K562 (cell line): Measurements from ENCODE around the gene EHBP1. TPM values are rescaled to one million over a fixed set of nuclear protein-coding genes. Genes with fewer than 3 reads are reported as not detected.

Experiments used
- ATAC-seq: fragments of 200-7000 bp; cut with Tn5 transposase; 3 replicates; pipeline ENCODE4 v1.9.1; 2020; ENCODE audit warnings: moderate library complexity
- BruUV-seq: library from RNA; stranded (reverse); fragments of 400-500 nt; replicated peaks from 2 replicates; lab custom pipeline; 2021; lab: Mats Ljungman, UMichigan
- CTCF ChIA-PET: fragments of 300-600 bp; formaldehyde crosslinking; extraction: SDS; loops from one replicate; lab custom pipeline; 2021; ENCODE audit warnings: low intra/inter-chr PET ratio; lab: Yijun Ruan, JAX
- POLR2A ChIA-PET: fragments of 300-600, 350-650 bp; sonication (Branson Sonifier 250); formaldehyde crosslinking; extraction: SDS; loops from one replicate; lab custom pipeline; 2021; ENCODE audit warnings: antibody characterized with exemption, inconsistent platforms; lab: Yijun Ruan, JAX
- DNase-seq, 4 experiments: peaks; one replicate each; pipeline versions ENCODE4 v3.0.0 to v3.0.0-alpha.2; 2011 to 2018; ENCODE audit warnings: low spot score in 3 of 4, mixed read lengths in 3 of 4; ENCODE audit errors: extremely low read depth in 1 of 4
- FAIRE-seq: peaks from 2 replicates; lab custom pipeline; 2011; peaks lifted over from hg19 to GRCh38; lab: Jason Lieb, UNC
- H2AFZ ChIP-seq: 2 replicates; pipeline ENCODE4 v1.6.0; 2011; ENCODE audit warnings: low read depth, low read length, control low read depth, inconsistent platforms
- H3K27ac ChIP-seq: fragments of 200-600 bp; 3 replicates; pipeline ENCODE4 v1.8.0; 2011; ENCODE audit warnings: low read depth, mild to moderate bottlenecking, control low read depth, inconsistent platforms, low read length, moderate library complexity, mixed read lengths; ENCODE audit errors: extremely low read depth
- H3K27me3 ChIP-seq, 2 experiments: fragments of 300-600 bp in 1 of 2; 2 replicates in 1 of 2; 3 replicates in 1 of 2; pipeline versions ENCODE4 v1.6.0 to v1.8.0; 2011; ENCODE audit warnings: inconsistent platforms in 2 of 2, low read length in 2 of 2, mild to moderate bottlenecking in 1 of 2, mixed read lengths in 1 of 2, moderate library complexity in 1 of 2; ENCODE audit not compliant: control insufficient read depth in 2 of 2, insufficient read depth in 2 of 2
- H3K36me3 ChIP-seq: fragments of 300-600 bp; 3 replicates; pipeline ENCODE4 v1.8.0; 2011; ENCODE audit warnings: mild to moderate bottlenecking, low read length, inconsistent platforms; ENCODE audit not compliant: control insufficient read depth, insufficient read depth
- H3K4me1 ChIP-seq, 2 experiments: fragments of 200-600 bp in 1 of 2; replicated peaks in 1 of 2; 2 replicates in 1 of 2; 3 replicates in 1 of 2; pipeline versions ENCODE4 v1.5.1 to v1.8.0; 2011; ENCODE audit warnings: inconsistent platforms in 2 of 2, low read length in 2 of 2, mild to moderate bottlenecking in 1 of 2, mixed read lengths in 1 of 2, moderate library complexity in 1 of 2; ENCODE audit not compliant: control insufficient read depth in 2 of 2, insufficient read depth in 2 of 2
- H3K4me2 ChIP-seq: 2 replicates; pipeline ENCODE4 v1.6.1; 2011; ENCODE audit warnings: low read length, control low read depth, inconsistent platforms, mixed read lengths; ENCODE audit not compliant: insufficient read depth
- H3K4me3 ChIP-seq: fragments of 200-600 bp; sonication (generic), shearing (Covaris generic); 2 replicates; pipeline ENCODE4 v1.5.1; 2016; ENCODE audit warnings: control low read depth, inconsistent platforms
- H3K79me2 ChIP-seq: fragments of 200-600 bp; 3 replicates; pipeline ENCODE4 v1.8.0; 2011; ENCODE audit warnings: low read length, inconsistent platforms; ENCODE audit not compliant: control insufficient read depth, insufficient read depth
- H3K9ac ChIP-seq, 2 experiments: 2 replicates each; pipeline versions ENCODE4 v1.6.0 to v1.6.1; 2011; ENCODE audit warnings: low read depth in 2 of 2, low read length in 2 of 2, control low read depth in 1 of 2, inconsistent platforms in 1 of 2, mild to moderate bottlenecking in 1 of 2, mixed read lengths in 1 of 2; ENCODE audit not compliant: insufficient read depth in 1 of 2
- H3K9me1 ChIP-seq: one replicate; pipeline ENCODE4 v1.6.0; 2011; ENCODE audit warnings: inconsistent platforms, mild to moderate bottlenecking, low read length, moderate library complexity; ENCODE audit not compliant: control insufficient read depth, insufficient read depth
- H3K9me3 ChIP-seq: replicated peaks from 2 replicates; pipeline ENCODE4 v1.5.1; 2011; ENCODE audit warnings: low read depth, low read length, inconsistent platforms; ENCODE audit not compliant: control insufficient read depth, insufficient read depth
- H4K20me1 ChIP-seq: replicated peaks from 2 replicates; pipeline ENCODE4 v1.6.1; 2011; ENCODE audit warnings: low read length, inconsistent platforms, mixed read lengths; ENCODE audit not compliant: control insufficient read depth, insufficient read depth
- NCOA1 ChIP-seq: fragments of 450-650 bp; IDR thresholded peaks from 2 replicates; pipeline ENCODE4 v1.6.1; 2016; ENCODE audit warnings: low read depth
- SOX6 ChIP-seq: fragments of 450-650 bp; IDR thresholded peaks from 2 replicates; pipeline ENCODE4 v1.6.1; 2014; ENCODE audit warnings: mild to moderate bottlenecking
- SPI1 ChIP-seq: IDR thresholded peaks from 2 replicates; pipeline ENCODE4 v1.6.1; 2011; ENCODE audit warnings: low read depth, low read length, control low read depth, borderline replicate concordance
- YY1 ChIP-seq, 3 experiments: IDR thresholded peaks; 2 replicates each; pipeline ENCODE4 v1.6.1; 2011; ENCODE audit warnings: low read length in 2 of 3, mild to moderate bottlenecking in 2 of 3, moderate library complexity in 2 of 3, borderline replicate concordance in 1 of 3, control low read depth in 1 of 3, low read depth in 1 of 3; ENCODE audit not compliant: insufficient read depth in 3 of 3, insufficient replicate concordance in 2 of 3, control insufficient read depth in 1 of 3, insufficient read length in 1 of 3; ENCODE audit errors: extremely low read depth in 1 of 3
- ZFP91 ChIP-seq: sonication (generic); formaldehyde crosslinking; IDR thresholded peaks from 2 replicates; pipeline ENCODE4 v1.8.0; 2022; ENCODE audit warnings: mild to moderate bottlenecking, missing genetic modification reagents
- WGBS: fragments of 100-300 bp; shearing (Covaris generic); methylation state at CpG from one replicate; pipeline ENCODE4 v1.1.6; 2016; ENCODE audit warnings: low coverage, mixed read lengths; ENCODE audit not compliant: insufficient coverage; ENCODE audit errors: missing lambda C conversion rate; 5-methylcytosine and 5-hydroxymethylcytosine counted together
- in situ Hi-C: fragments of 300-500 bp; cut with MboI; formaldehyde crosslinking; loops from 4 replicates; pipeline ENCODE4 v1.15.0; 2018; ENCODE audit warnings: inconsistent platforms, mixed read lengths
- intact Hi-C: fragments of 100-400 bp; cut with micrococcal nuclease; formaldehyde crosslinking; loops from 2 replicates; pipeline ENCODE4 v1.14.2; 2022
- polyA plus RNA-seq, 8 experiments: library from polyadenylated mRNA; depleted of rRNA in 4 of 8; stranded (reverse) in 5 of 8; unstranded in 3 of 8; fragments of >200 nt; fragmentation: Nextera tagmentation in 2 of 8; fragmentation: Illumina TruSeq in 1 of 8; extraction: Ambion mirVana in 2 of 8; extraction: Trizol in 1 of 8; gene quantifications; 2 replicates each; pipeline versions ENCODE4 v1.2.1 to v1.2.3, GENCODE V29; 2011 to 2014; ENCODE audit warnings: inconsistent platforms in 1 of 8, missing spikeins in 1 of 8
- total RNA-seq, 7 experiments: library from RNA; depleted of rRNA in 6 of 7; stranded (reverse); fragments of >200 nt in 6 of 7; fragmentation: Illumina TruSeq in 2 of 7; extraction: Trizol in 2 of 7; gene quantifications; 2 replicates each; pipeline versions ENCODE4 v1.2.1 to v1.2.3, GENCODE V29; 2011 to 2021; ENCODE audit warnings: low replicate concordance in 1 of 7
- TF ChIP-seq, protein P1 (sequence below), 3 experiments: fragments of 200-800 bp in 1 of 3; fragments of 250-450 bp in 1 of 3; fragments of 450-650 bp in 1 of 3; sonication (Bioruptor Pico) in 1 of 3; sonication (Bioruptor generic) in 1 of 3; formaldehyde crosslinking in 1 of 3; IDR thresholded peaks; 2 replicates each; pipeline versions ENCODE4 v1.6.1 to v1.8.0; 2016 to 2022; ENCODE audit warnings: mild to moderate bottlenecking in 2 of 3, missing genetic modification characterization in 2 of 3, missing compliant biosample characterization in 1 of 3, moderate library complexity in 1 of 3

Gene EHBP1
- total and polyA plus RNA-seq, 9 of the 15 experiments (the other 6 are each of a cell fraction or from before 2014, with no cell fraction given): 8.9 to 26.6 (median 19.3) TPM

GRCh38 chr2:62919041-62919440, 213.5 kb downstream of the EHBP1 start:
- Histone ChIP-seq H3K9me1 (no peaks in the 10 kb centered on the region), H3K4me2 (no peak overlapping the region; the same call in 1 of the 2 replicates), H3K9ac (no peak overlapping the region), H4K20me1 (no peaks in the 10 kb centered on the region), H3K4me1 (peaks cover 0 to 9% of the 10 kb centered on the region in 2 experiments; a peak in 3 of 5 replicates), H2AFZ (peak overlapping the region; percentile 53; the same call in 1 of the 2 replicates), H3K36me3 (no peaks in the 10 kb centered on the region; the same call in 2 of the 3 replicates), H3K9me3 (peaks cover 1% of the 10 kb centered on the region; the same call in 1 of the 2 replicates), H3K27ac (peak overlapping the region; percentile 58; the same call in 1 of the 3 replicates), H3K27me3 (no peaks in the 10 kb centered on the region), H3K4me3 (no peak overlapping the region), H3K79me2 (no peaks in the 10 kb centered on the region)
- FAIRE-seq (no peak), DNase-seq (peak in 2 of 4 experiments; percentile 7 to 17), ATAC-seq (peak; percentile 66)
- intact Hi-C loops: no loop called here
- TF ChIP-seq YY1 (IDR thresholded peaks at IDR 0.05; ENCODE audit: borderline replicate concordance in 1 of 3, control insufficient read depth in 1 of 3, extremely low read depth in 1 of 3, insufficient read depth in 3 of 3, insufficient read length in 1 of 3, insufficient replicate concordance in 2 of 3, low read depth in 1 of 3, low read length in 2 of 3): peak in 1 of 3 experiments; percentile 60
- TF ChIP-seq ZFP91 (CRISPR knock-in tag): peak; percentile 60; the same call in 1 of the 2 replicates
- TF ChIP-seq NCOA1: no peak
- TF ChIP-seq, protein P1, sequence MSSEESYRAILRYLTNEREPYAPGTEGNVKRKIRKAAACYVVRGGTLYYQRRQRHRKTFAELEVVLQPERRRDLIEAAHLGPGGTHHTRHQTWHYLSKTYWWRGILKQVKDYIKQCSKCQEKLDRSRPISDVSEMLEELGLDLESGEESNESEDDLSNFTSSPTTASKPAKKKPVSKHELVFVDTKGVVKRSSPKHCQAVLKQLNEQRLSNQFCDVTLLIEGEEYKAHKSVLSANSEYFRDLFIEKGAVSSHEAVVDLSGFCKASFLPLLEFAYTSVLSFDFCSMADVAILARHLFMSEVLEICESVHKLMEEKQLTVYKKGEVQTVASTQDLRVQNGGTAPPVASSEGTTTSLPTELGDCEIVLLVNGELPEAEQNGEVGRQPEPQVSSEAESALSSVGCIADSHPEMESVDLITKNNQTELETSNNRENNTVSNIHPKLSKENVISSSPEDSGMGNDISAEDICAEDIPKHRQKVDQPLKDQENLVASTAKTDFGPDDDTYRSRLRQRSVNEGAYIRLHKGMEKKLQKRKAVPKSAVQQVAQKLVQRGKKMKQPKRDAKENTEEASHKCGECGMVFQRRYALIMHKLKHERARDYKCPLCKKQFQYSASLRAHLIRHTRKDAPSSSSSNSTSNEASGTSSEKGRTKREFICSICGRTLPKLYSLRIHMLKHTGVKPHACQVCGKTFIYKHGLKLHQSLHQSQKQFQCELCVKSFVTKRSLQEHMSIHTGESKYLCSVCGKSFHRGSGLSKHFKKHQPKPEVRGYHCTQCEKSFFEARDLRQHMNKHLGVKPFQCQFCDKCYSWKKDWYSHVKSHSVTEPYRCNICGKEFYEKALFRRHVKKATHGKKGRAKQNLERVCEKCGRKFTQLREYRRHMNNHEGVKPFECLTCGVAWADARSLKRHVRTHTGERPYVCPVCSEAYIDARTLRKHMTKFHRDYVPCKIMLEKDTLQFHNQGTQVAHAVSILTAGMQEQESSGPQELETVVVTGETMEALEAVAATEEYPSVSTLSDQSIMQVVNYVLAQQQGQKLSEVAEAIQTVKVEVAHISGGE (CRISPR knock-in tag; IDR thresholded peaks at IDR 0.05): no peak
- peak; percentile 22; the same call in 1 of the 2 replicates for TF ChIP-seq SOX6
- TF ChIP-seq SPI1: peak; percentile 48; the same call in 1 of the 2 replicates
- CTCF ChIA-PET: no interaction called here
- POLR2A ChIA-PET: interaction anchor here (0.7 kb wide), 1 partner anchor 143 kb away, joined by 3 read pairs; no protein-coding TSS in a partner anchor
- 14% methylated on average over 2 of the region's 2 CpGs for WGBS
- BruUV-seq: no TSS peak
- in situ Hi-C loops: no loop called here
